ENCODE data around the gene PRAMEF1.
"Not testable (repeated sequence)": the region's sequence is repeated elsewhere in the genome, so short reads cannot be mapped to it uniquely, and the experiment has no call there.

Gene PRAMEF1

DNA sequence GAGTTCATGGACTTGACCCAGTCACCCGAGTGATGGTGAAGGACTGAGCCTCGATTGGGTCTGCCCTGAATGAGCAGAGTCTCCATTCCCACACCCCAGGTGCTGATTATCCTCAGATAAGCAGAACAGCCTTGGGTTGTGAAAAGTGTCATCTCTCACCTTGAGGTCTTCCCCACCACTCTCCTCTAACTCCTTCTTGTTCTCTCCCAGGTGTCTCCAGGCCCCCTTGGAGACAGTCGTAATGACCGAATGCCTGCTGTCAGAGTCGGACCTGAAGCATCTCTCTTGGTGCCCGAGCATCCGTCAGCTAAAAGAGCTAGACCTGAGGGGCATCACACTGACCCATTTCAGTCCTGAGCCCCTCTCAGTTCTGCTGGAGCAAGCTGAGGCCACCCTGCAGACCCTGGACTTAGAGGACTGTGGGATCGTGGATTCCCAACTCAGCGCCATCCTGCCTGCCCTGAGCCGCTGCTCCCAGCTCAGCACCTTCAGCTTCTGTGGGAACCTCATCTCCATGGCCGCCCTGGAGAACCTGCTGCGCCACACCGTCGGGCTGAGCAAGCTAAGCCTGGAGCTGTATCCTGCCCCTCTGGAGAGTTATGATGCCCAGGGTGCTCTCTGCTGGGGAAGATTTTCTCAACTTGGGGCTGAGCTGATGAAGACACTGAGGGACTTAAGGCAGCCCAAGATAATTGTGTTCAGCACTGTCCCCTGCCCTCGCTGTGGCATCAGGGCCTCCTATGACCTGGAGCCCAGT is 14.2 kb upstream of the PRAMEF1 start:
- DNase-seq = no peak

DNA sequence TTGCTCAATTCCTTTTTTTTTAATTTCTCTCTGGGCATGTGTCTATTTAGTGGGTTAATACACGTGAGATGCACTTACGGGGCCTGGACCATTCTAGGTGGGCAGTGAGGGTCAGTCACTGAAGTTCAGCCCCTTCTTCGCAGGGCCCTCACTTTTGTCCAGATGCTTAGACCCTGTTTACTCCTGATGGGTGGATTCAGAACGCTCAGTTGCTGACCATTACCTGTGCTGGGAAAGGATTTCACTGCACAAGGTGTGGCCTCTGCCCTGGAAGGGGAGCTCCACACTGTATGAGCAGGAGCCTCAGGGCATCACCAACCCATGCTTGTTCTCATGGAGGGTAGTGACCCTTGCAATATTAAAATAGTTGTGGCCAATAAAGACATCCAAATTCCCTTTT is 13.1 kb upstream of the PRAMEF1 start:
- no peak for DNase-seq

DNA sequence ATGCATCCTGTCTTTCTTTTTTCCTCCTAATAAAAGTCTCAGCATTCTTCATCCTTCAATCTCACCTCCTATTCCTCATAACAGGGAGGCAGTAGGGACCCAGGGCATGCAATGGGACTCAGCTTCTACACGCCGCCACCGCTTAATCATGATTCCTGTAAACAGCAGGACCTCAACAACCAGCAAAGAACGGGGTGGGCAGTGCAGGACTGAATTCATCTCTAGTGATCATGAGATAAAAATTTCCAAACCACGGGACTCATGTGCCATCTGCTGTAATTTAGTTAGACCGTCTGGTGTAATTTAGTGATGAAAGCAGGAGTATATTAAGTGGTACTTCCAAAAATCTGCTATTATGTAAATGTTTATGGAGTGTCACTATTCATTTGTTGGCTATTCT is 12.3 kb upstream of the PRAMEF1 start:
- DNase-seq = no peak

DNA sequence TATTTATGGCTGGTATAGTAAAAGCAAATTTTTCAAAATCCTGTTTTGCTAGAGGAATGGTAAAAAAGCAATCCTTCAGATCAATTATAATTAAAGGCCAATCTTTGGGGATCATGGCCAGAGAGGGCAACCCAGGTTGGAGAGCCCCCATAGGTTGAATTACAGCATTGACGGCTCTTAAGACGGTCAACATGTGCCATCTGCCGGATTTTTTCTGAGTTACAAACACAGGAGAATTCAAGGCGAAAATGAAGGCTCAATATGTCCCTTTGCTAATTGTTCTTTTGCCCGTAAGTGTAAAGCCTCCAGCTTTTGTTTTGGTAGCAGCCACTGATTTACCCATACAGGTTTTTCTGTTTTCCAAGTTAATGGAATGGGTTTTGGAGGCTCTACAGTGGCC is 9.7 kb upstream of the PRAMEF1 start:
- not testable (repeated sequence) for DNase-seq

DNA sequence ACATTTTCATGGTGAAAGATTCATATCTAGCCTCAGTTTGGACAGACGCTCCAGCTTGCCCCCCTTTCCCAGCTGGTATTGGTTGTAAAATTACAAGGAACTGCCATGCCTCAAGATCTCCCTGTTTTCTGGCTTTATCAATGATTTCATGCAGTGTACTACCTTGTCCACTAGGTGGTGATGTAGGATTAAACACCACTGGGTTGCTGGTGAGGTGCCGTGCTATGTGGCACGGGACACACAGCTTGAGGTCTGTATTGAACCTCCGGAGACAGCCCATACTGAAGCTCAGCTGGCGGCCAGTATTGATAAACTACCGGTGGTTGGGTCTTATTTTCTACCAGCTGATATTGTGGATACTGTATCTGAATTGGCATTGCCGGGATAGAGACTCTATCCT is 7.4 kb upstream of the PRAMEF1 start:
- DNase-seq = not testable (repeated sequence)

DNA sequence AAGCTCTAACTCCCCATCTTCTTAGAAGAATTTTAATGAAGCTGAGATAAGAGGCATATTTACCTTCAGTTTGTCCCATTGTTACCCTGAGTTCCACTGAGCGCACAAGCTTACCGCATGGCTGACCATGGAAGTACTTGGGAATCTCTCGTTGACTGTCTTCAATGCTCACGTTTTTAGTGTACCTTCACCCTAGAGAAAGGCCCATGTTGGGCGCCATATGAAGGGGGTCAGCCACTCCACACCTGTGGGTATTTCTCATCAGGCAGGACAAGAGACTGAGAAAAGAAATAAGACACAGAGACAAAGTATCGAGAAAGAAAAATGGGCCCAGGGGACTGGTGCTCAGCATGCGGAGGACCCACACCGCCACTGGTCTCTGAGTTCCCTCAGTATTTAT is 6.5 kb upstream of the PRAMEF1 start:
- DNase-seq = not testable (repeated sequence)

DNA sequence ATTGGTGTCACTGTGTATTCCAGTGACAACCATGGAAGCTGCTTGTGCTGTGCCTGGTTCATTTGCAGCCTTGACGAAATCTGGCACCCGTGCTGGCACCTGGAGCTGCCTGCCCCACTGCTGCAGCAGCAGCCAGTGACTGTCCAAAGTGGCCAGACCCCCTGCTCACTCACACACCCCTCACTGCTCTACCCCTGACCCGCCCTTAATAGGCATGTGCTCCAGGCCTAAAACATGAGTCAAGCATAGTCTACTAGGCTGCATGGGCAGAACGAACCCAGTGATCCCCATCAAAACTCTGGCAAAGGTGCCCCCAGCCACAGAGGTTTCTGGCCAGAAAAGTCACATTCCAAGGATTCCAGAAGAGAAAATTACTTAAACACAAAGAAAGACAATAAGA is 7.7 kb downstream of the PRAMEF1 start:
- DNase-seq = no peak

DNA sequence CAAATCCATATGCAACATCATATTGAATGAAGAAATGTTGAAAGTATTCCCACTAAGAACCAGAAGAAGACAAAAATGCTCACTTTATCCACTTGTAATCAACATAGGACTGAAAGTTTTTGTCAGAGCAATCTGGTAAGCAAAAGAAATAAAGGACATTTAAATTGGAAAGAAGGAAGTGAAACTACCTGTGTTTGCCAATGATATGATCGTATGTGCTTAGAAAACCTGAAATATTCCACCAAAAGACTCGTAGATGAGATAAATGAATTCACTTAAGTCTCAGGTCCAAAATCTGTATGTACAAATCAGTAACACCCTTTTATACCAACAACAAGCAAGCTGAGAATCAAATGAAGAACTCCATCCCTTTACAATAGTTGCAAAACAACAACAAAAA is 8.5 kb downstream of the PRAMEF1 start:
- DNase-seq = no peak

DNA sequence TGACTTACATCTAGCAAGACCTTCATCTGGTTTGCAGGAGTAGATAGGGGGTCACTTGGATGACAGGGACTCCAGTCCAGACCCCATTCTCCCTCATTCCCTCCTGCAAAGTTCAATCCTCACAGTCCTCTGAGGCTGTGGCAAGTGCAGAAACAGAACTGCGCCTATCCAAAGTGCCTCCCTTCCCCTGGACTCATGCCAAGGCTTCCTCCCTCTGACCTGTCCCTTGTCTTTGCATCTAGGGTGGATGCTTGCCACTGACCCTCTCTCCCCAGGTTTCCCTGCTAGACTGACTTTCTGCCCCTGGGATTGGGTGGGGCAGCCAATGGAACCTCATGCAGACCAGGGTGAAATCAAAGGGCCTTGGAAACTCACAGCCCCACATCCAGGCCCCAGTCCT is 18.7 kb downstream of the PRAMEF1 start:
- no peak for DNase-seq

DNA sequence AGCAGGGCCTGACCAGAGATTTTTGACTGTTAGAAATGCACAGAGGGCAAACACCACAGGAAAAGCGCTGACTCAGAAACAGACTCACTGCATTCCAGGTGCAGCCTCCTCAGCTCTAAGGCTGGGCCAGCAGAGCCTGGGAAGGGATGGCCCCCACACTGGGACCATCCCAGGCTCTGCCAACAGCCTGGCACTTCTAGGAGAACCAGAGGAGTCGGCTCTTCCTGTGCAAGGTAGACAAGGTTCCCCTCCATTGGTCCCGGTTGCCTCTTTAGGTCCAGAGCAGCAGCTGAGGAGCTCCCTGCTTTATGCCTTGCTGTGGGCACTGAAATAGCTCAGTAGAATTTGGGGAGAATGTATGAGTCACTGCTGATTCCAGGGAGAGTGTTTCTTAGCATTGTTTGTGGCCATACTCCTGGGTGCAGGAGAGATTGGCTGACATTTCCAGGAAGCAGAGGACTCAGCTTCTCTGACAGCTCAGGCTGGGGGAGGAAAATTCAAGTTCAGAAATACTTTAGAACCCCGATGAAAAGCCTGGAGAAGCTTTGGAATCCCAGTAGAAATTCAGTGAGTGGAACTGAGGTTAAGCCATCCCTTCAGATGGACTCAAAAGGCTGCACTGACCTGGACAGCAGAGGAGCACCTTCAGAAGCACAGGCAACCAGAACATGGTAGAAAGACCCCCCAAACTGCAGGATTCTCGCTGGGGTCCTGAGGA is 19.7 kb downstream of the PRAMEF1 start:
- DNase-seq = no peak

DNA sequence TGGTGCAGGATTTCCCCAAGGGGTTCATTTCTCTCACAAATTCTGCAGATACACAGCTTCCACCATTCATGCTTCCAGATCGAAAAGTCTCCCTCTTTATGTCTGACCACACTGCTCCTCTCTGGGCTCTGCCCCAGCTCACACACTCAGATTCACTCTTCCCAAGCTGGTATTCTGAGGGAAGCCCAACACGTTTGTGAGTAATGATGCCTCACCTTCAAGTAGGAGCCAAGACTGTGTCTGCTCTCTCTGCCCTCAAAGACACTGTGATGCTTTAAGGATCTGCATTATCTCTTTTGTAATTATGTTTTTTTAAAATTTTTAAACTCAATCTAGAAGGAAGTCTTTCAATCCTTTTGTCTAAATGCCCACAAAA is 20.2 kb downstream of the PRAMEF1 start:
- no peak for DNase-seq

DNA sequence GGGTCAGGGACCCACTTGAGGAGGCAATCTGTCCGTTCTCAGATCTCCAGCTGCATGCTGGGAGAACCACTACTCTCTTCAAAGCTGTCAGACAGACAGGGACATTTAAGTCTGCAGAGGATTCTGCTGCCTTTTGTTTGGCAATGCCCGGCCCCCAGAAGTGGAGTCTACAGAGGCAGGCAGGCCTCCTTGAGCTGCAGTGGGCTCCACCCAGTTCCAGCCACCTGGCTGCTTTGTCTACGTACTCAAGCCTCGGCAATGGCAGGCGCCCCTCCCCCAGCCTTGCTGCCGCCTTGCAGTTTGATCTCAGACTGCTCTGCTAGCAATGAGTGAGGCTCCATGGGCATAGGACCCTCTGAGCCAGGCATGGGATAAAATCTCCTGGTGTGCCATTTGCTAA is 27.9 kb downstream of the PRAMEF1 start:
- not testable (repeated sequence) for DNase-seq

DNA sequence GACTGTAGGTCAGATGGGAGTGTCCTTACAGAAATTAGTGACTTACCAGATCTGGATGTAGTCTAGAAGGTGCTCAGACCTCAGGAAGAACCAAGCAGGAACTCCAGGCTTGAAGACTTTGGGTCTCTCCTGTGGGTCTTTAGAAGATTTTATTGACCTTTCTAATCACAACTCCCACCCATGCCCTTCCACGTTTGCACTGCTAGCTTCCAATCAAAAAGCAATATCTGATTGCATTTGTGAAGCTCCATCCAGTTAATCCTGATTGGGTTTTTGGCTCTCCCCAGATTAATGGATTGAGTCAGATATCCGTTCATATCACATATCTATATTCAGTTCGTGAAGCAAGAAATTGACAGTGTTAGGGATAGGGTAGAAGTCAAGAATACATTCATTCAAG is 40.1 kb downstream of the PRAMEF1 start, which contains the start of gene PRAMEF11:
Gene PRAMEF11, minus strand, starts transcription at position 101 of the 400 bp plus-strand sequence. CDS start 2,621 bp downstream, outside the sequence.
- DNase-seq = not testable (repeated sequence)

DNA sequence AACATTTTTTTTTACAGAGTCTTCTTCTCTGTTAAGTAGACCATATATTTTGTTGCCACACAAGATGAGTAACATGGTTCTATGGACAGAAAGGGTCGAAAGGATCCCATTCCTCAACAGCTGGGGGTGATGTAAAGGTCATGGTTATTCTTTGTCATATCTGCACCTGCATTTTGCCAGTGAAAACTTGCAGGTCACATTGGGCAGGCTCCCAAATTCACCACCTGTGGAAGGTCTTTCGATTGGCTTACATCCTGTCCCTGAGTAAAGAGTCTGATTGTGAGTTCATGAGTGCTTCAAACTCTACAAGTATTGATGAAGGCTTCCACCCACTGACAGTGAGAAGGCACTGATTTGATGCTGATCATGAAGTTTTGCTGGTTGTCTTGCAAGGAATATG is 42.1 kb downstream of the PRAMEF1 start:
- DNase-seq = not testable (repeated sequence)

Measured in right hindlimb (tissue), 1 donor.